GM19468 (cell line): Measurements from ENCODE around the gene INPP5B.

ENCODE experiments used
- ATAC-seq: cut with Tn5 transposase; IDR thresholded peaks from one replicate; pipeline ENCODE4 v1.9.1; 2021; ENCODE audit warnings: mild to moderate bottlenecking, moderate library complexity, moderate number of reproducible peaks; ENCODE audit not compliant: unreplicated experiment; ENCODE audit errors: extremely low read depth

Gene INPP5B

GRCh38 chr1:37845786-37846185, 101.1 kb downstream of the INPP5B start:
- no peak for ATAC-seq

DNA sequence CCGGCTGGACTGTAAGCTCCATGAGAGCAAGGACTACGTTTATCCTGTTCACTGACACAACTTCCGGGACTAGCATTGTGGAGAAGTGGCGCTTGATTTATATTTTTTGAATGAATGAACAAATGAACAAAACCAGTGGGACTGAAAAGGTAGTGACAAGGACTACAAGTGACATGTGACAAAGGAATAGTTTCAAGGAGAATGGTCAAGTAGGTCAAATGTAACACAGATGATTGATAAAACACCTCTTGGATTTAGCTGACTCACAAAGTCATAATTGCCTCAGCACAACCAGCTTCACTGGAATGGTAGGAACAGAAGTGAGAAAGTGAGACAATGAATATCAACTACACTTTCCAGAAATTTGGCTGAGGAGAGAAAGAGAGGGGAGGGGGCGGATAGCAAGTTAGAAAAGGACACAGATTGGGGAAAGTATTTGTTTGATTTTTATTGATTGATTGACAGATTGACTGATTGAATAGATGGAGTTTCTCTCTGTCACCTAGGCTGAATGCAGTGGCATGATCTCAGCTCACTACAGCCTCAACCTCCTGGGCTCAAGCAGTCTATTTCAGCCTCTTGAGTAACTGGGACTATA, 101.7 kb downstream of the INPP5B start:
- ATAC-seq = no peak

GRCh38 chr1:37844536-37844935, 102.3 kb downstream of the INPP5B start:
- ATAC-seq = no peak

DNA sequence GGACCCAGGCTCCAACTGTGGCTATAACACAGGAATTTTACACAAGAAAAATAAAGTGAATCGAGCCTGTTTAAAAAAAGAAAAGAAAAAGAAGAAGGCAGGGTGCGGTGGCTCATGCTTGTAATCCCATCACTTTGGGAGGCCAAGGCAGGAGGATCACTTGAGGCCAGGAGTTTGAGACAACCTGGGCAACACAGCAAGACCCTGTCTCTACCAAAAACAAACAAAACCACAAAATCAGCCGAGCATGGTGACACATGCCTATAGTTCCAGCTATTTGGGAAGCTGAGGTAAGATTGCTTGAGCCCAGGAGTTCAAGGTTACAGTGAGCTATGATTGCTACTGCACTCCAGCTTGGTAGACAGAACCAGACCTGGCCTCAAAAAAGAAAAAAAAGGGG, 105.2 kb downstream of the INPP5B start:
- no peak for ATAC-seq

- no peak for ATAC-seq
Observed at GRCh38 chr1:37840711-37841110, 106.1 kb downstream of the INPP5B start.

- ATAC-seq = no peak
Observed at GRCh38 chr1:37839676-37840075, 107.2 kb downstream of the INPP5B start.

DNA sequence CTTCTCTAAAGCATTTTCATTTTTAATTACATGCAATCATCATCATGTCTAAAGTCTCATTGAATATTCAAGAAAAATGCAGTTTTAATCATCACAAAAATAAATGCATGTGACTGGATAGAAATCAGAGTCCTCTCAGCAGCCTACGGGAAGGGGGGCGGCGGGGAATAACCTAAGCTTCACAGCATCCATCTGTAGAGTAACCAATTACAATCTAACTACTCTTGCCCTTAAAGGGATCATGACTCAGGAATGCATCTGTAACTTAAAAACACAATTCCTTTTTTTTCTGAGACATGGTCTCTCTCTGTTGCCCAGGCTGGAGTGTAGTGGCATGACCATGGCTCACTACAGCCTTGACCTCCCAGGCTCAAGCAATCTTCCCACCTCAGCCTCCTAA, 110.1 kb downstream of the INPP5B start:
- ATAC-seq = no peak

- no peak for ATAC-seq
Observed at GRCh38 chr1:37831809-37832208, 115.0 kb downstream of the INPP5B start.

GRCh38 chr1:37831109-37831508, 115.7 kb downstream of the INPP5B start:
- no peak for ATAC-seq

DNA sequence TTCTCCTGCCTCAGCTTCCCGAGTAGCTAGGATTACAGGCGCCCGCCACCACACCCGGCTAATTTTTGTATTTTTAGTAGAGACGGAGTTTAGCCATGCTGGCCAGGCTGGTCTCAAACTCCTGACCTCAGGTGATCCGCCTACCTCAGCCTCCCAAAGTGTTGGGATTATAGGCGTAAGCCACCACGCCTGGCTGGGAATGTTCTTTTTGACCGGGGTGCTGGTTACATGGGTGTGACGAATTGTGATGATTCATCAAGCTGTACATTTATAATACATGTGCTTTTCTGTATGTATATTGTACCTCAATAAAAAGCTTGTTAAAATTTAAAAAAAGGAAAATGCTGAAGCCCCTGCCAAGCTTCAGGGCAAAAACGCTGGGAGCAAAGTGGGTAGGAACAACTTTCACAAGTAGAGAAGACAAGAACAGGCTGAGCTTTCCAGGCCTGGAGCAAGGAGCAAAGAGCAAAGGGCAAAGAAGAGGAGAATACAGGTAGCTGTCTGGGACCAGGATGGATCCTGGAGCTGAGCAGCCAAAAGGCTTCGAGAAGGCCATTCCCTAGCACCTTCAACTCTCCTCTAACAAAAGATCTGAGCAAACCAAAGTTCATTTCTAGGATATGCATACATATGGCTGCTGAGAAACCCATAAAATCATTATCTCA, 118.3 kb downstream of the INPP5B start:
- ATAC-seq = no peak

DNA sequence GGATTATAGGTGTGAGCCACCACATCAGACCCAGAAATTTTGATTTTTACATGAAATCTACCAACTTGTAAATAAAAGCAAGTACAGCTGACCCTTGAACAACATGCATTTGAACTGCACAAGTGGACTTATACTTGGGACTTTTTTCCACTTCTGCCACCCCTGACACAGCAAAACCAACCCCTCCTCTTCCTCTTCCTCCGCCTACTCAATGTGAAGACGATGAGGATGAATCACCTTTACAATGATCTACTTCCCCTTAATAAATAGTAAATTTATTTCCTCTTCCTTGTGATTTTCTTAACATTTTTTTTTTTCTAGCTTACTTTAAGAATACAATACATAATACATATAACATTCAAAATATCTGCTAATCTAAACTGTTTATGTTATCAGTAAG, 121.3 kb downstream of the INPP5B start:
- no peak for ATAC-seq

GRCh38 chr1:37824001-37824400, 122.9 kb downstream of the INPP5B start:
- no peak for ATAC-seq

DNA sequence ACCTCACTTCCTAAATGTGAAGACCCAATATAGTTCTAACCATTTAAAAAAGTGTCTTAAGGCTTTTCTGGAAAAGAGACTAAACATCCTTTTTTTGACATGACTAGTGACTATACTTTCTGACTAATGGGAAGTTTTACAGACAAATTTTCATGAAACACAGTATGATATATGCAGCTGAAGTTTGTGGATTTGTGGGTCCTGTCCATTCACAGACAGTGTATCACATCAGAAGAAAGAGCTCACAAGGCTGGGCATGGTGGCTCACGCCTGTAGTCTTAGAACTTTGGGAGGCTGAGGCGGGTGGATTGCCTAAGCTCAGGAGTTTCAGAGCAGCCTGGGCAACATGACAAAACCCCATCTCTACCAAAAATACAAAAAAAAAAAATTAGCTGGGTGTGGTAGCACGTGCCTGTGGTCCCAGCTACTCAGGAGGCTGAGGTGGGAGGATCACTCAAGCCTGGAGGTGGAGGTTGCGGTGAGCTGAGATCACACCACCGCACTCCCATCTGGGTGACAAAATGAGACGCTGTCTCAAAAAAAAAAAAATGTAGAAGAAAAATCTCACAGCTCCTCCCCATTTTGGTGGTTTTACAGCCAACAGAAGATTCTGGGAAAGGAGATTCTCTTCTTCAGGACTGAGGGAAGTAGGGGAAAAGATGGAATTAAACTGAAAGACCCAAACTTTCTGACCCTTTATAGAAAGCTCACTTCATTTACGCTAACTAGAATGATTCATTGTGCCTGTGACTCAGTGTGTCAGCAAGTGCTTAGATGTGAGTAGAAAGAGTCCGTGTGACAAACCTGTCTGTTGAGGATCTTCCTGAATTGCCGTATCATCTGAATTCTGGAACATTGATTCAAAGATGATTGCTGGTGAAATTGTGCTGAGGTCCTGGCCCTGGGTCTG, 123.7 kb downstream of the INPP5B start:
- ATAC-seq = no peak

DNA sequence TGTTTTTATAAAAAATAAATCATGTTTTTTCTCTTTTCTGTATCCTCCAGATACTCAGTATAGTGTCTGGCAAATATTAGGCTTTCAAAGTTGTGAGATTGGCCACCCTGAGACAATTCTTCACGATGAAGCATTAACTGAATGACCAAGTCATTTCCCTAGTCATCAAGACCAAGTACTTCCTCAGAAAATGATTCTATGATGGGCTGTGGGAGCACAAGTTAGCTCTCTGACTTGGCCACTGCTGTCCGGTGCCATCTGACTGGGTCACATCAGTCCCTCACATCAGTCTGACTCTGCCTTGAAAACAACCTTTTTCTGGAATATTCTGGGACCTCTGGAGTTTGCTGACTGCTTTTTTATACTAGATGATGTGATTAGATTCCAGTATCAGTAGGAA, 125.4 kb downstream of the INPP5B start:
- no peak for ATAC-seq

- no peak for ATAC-seq
Observed at GRCh38 chr1:37817481-37817880, 129.4 kb downstream of the INPP5B start.

DNA sequence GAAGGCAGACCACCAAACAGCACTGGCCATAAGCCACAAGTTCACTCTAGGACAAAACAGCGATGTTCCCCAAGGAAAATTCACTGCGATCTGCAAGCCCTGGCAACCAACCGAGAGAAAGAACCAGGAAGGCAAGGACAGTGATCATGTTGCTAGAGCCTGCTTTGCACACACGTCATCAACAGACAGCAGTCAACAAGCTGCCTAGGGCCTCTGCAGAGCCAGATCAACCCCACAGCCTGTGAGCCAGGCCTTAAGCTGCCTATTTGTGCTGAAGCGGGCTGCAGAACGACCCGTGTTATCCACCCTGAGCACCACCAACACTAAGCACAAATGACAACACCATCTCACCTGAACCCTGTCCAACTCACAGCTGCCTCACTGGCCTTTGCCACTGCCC, 132.6 kb downstream of the INPP5B start:
- ATAC-seq = no peak

GRCh38 chr1:37813529-37814145, 133.2 kb downstream of the INPP5B start:
- ATAC-seq = no peak

- no peak for ATAC-seq
Observed at GRCh38 chr1:37811027-37811655, 135.7 kb downstream of the INPP5B start.
